Epidermal melanocyte (primary cell): Measurements from ENCODE around the gene OTOGL.
"Not testable (repeated sequence)": the region's sequence is repeated elsewhere in the genome, so short reads cannot be mapped to it uniquely, and the experiment has no call there.

ENCODE experiments used
- DNase-seq: peaks from one replicate; pipeline ENCODE4 v3.0.0; 2011; ENCODE audit warnings: low spot score; ENCODE audit not compliant: insufficient read length

OTOGL gene

DNA sequence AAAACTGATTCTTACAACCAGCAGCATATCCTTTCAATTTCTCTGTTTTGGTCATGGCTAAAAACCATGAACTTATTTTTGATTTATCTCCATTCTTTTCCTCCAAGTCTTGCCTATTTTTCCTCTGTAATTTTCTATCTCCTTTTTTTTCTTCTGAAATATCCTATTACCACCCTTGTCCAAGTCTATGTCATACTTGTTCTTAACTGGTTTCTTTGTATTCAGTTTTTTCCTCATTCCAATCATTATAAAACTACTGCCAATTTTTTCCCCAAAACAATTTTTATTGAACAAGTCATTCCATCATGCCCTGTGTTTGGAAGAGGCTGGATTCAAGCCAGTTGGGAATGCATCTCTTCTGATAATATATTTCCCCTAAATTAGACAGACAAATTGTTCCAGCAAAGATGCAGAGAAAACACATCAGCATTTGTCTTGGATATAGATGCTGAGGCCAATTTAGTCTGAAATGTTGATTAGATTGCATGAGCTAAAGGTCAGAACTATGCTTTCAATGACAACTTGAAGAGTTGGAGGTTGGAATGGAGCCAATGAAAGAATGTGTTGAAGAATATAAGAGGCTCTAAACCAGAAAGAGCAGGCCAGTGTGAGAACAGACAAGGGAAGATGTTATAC lies 30.7 kb downstream of the OTOGL start:
- no peak for DNase-seq

DNA sequence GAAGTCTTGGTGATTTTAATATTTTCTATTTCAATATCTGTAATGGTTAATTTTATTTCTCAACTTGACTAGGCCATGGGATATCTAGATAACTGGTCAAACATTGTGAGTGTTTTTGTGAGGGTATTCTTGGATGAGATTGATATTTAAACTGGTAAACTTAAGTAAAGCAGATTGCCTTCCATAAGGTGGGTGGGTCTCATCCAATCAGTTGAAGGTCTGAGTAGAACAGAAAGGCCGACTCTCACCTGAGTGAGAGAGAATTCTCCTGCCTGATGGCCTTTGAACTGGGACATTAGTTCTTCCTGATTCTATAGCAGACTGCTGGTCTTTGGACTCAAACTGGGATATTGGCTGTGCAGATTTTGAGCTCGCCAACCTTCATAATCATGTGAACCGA lies 36.3 kb downstream of the OTOGL start:
- no peak for DNase-seq

DNA sequence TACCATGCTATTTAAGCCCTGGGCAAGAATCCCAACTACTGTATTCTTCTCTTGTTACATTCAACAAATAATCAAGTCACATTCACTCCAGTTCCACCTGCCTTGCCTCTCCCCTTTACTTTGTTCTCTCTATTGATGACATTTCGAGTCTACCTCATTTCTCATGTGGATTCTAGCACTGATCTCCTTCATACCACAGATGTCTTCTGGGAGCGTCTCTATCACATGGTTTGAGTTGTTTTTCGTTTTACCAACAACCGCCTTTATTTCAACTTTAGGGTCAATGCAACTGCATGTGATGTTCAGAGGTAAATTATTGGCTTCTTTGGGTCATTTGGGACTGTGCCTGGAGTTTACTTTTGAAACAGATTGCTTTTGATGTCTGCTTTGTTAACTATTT lies 40.7 kb downstream of the OTOGL start:
- DNase-seq, result no peak

DNA sequence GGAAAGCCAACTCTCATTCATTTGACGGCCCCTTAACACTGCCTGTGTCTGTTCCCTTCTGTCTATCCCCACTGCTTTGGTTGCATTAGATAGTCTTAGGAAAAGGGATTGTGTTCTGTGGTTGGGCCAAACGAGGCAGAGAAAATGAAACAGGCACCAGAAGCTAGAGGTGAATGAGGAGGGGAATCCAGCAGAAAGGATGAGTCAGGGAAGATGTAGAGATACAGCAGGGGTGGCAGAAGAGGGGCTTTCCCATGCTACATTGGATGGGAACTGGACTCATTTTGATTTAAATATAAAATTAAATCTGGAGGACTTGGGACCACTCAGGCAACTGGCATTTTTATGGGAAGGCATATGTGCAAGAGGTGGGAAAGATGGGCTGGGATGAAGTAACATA lies 43.3 kb downstream of the OTOGL start:
- DNase-seq, result no peak

DNA sequence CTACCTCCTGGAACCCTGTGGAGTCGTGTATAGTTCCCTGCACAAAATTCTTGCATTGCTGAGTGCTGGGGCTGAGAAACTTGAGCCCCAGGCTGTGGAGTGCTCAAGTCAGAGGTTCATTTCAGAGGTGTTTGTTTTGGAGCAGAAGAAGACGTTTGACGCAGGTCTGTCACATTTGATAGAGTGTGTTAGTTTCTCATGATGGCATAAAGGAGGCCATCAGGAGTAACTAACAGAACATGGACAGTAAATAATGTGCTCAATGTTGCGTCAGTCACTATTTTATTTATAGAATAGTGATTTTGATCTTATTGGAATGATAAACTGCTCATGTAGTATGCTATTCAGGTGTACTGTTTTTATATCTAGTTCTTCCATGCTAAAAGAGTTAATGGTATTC lies 44.2 kb downstream of the OTOGL start:
- no peak for DNase-seq

DNA sequence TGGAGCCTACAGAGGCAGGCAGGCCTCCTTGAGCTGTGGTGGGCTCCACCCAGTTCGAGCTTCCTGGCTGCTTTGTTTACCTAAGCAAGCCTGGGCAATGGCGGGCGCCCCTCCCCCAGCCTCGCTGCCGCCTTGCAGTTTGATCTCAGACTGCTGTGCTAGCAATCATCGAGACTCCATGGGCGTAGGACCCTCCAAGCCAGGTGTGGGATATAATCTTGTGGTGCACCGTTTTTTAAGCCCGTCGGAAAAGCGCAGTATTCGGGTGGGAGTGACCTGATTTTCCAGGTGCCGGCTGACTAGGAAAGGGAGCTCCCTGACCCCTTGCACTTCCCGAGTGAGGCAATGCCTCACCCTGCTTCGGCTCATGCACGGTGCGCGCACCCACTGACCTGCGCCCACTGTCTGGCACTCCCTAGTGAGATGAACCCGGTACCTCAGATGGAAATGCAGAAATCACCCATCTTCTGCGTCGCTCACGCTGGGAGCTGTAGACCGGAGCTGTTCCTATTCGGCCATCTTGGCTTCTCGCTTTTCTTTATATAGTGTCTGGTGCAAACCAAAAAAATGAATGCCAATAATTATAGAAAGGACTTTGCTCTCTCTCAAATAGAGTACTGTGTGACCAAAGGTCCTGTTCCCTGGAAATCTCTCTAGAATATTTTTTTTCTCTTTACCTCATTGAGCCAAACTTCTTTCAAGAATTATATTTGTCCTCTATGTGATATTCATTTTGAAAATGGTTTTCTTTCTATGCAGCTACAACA lies 50.4 kb downstream of the OTOGL start:
- not testable (repeated sequence) for DNase-seq

DNA sequence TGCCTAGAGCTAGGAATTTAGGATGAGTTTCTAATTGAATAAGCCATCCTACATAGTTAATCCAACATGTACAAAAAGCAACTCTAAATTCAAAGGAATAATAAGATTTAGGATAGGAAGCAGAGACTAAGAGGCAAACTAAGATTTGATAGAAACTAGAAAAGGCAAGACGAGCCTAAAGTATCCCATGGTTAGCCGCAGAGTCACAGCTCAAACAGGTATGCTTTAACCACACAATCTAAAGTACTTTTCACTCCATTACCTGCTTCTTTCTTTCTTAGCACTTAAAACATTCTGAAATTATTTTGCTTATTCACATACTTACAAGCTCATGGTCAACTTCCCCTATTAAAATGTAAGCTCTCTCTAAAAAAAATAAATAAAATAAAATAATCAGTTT lies 51.8 kb downstream of the OTOGL start:
- DNase-seq, result no peak

DNA sequence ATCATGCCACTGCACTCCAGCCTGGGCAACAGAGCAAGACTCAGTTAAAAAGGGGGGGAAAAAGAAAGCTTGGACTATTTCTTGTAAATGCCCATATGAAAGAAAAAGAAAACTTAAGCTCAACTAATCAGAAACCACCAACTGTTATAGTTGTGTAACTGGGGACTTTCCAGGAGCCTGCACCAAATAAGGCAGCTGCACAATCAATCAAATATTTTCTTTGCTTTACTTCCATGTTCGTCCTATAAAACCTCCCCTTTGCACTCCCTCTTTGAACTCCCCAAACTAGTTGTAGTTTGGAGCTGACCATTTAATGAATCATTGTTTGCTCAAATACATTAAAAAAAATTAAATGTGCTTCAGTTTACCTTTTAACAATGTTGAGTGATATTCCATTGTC lies 54.9 kb downstream of the OTOGL start:
- no peak for DNase-seq

DNA sequence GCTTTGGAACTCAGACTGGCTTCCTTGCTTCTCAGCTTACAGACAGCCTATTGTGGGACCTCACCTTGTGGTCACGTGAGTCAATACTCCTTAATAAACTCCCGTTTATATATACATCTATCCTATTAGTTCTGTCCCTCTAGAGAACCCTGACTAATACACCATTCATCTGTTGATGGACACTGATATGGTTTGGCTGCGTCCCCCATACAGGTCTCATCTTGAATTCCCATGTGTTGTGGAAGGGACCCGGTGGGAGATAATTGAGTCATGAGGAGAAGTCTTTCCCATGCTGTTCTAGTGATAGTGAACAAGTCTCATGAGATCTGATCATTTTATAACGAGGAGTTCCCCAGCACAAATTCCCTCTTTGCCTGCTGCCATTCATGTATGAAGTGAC lies 57.0 kb downstream of the OTOGL start:
- no peak for DNase-seq

DNA sequence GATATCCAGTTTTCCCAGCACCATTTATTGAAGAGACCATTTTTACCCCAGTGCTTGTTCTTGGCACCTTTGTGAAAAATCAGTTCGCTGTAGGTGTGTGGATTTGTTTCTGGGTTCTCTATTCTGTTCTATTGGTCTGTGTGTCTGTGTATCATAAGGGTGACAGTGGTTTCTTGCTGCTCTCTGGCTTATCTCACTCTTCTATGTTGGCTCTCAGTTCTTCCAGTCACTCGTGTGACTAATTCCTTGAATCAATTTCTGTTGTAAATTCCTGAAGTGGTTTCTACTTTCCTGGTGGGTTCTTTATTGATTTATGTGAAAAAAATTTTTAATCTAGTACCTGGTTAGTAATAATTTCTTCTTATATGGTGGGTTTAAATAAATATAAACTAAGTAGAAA lies 58.3 kb downstream of the OTOGL start:
- DNase-seq, result no peak

DNA sequence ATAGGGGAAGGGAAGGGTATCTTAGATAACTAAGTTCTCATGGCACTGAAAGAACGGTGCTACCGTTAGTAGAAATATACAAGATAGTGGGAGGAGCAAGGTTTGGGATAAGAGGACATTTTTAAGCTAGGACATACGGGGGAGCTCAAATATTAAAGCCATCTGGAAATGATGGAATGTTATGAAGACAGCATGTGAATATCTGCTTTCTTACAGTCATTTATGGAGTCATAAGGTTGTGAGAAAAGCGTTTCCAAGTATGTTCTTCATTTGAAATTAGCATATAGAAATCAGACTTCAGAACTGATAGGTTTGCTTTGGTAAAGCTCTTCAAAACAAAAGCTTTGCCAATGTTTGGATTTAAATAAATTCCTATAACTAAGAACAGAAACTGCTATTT lies 62.3 kb downstream of the OTOGL start:
- no peak for DNase-seq

DNA sequence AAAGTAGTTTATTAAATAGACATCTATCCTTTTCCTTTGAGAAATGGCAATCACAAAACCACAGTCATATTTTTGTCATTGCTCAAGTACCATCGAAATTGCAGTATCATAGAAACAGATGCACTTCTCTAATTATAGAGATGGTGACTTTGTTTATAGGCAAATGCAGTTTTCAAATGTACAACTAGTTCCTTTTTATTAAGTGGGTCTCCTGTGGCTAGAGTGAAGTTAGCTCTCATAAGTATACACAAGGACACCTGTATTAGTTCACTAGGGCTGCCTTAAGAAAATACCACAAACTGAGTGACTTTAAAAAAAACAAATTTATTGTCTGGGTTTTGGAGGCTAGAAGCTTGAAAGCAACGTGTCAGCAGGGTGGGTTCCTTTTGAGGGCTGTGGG lies 62.8 kb downstream of the OTOGL start:
- no peak for DNase-seq

DNA sequence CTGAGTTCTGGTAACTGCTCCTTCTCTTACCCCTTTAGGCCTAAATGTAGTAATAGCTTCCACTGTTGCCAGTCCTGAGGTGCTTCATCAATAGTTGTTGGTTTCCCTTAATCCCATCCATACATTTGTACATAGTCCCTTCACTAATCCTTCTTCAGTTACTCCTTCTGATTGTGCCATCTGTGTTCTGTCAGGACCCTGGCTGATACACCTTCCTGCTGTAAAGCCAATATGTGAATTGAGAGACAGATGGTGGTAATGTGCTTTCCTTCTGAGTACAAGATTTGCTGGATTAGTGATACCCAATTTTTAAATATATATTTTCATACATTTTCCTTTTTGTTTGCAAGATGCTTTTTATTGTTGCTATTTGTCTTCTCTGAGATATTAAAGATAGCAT lies 66.4 kb downstream of the OTOGL start:
- no peak for DNase-seq

DNA sequence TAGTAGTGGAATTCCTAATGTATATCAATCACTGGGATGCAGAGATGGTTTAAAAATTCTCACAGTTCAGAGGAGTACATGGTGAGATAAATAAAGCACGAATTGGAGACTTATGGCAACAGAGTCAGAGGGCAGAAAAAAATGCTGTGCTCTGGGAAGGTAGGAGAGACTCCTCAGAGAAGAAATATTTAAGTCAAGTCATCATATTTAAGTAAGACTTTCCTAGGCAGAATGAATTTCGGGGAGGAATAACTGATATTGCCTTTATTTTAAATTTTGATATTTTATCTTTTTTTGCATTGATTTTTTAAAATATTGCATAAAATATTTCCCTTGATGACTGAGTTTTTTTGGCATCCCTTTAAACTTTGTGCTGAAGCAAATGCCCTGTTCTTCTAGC lies 67.4 kb downstream of the OTOGL start:
- DNase-seq, result no peak

DNA sequence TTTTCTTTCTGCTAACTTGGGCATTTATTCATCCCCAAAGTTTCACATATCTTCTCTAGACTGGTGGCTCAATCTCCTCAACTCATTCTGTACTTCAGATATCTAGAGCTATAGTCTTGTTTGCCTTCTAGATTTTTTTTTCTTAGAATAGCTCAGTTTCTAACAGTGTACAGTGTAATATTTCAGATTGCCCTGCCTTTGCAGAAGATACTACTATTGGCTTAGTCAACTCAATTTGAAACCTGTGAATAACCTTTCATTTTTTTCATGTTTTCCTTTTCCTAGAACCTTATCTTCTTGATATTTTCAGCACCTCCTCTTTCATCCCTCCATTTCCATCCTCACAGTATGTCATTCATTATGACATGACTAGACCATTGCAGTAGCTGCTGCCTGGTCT lies 69.6 kb downstream of the OTOGL start:
- DNase-seq, result no peak

DNA sequence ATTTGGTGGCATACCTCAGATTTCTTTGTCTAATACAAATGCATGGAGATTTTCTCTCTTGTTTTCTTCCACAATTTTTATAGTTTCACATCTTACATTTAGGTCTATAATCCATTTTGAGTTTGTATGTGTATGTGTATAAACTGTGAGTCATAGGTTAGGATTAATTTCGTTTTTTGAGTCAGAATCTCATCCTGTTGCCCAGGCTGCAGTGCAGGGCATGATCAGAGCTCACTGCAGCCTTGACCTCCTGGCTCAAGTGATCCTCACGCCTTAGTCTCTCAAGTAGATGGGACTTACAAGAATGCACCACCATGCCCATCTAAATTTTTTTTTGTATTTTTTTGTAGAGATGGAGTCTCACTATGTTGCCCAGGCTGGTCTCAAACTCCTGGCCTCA lies 71.6 kb downstream of the OTOGL start:
- no peak for DNase-seq

DNA sequence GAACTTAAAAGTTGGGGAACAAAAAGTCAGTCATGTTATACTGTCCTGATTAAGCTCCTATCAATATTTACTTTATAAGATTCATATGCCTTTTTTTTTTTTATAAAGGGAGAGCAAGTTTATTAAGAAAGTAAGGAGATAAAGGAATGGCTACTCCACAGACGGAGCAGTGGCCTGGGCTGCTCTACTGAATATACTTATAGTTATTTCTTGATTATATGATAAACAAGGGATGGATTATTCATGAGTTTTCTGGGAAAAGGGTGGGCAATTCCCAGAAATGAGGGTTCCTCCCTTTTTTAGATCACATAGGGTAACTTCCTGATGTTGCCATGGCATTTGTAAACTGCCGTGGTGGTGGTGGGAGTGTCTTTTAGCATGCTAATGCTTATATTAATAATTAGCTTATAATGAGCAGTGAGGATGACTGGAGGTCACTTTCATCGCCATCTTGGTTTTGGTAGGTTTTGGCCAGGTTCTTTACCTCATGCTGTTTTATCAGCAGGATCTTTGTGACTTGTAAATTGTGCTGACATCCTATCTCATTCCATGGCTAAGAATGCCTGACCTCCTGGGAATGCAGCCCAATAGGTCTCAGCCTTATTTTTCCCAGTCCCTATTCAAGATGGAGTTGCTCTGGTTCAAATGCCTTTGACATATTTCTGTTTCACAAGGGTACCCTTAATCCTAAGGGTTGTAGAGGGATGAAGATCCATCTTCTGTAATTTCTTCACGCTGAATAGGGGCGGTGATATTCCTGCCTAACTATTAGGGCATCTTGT lies 73.9 kb downstream of the OTOGL start:
- no peak for DNase-seq

DNA sequence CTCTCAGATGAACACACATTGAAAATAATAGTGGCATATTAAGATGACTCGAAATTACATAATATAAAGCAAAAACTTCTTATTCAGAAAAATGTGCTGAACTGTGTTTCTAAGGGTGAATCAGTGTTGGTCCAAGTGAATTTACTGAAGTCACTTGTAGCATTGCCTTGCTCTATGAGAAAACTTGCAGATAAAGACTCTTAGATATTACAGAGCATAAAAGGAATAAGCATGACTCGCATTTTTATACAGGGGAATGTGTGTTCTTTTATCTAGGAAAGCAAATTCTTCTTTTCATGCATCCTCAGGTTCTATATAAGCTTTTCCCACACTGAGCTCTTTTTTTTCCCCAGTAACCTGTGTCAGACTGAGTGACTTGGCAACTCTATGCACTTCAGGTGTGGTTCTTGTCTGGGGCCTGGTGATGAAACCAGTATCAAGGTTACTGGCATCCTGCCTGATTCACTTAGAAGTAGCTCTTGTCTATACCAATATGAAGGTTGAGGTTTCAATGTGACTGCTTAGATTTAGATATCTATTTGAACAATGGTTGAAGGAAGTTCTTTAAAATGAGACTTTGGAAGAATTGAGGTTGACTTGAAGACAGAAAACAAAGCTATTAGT lies 76.1 kb downstream of the OTOGL start:
- DNase-seq, result no peak

DNA sequence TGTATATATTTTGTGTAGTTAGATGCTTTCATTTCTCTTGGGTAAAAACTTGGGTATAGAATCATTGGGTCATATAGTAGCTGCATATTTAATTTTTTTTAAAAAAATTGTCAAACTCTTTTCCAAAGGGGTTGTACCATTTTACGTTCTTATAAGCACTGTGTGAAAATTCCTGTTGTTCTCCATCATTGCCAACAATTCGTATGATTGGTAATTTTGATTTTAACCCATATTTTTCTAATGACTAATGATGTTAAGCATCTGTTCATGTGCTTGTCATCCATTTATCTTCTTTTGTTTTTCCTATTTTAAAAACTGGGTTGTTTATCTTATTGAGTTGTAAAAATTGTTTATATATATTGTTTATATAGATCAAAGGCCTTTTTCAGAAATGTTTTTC lies 77.4 kb downstream of the OTOGL start:
- no peak for DNase-seq

DNA sequence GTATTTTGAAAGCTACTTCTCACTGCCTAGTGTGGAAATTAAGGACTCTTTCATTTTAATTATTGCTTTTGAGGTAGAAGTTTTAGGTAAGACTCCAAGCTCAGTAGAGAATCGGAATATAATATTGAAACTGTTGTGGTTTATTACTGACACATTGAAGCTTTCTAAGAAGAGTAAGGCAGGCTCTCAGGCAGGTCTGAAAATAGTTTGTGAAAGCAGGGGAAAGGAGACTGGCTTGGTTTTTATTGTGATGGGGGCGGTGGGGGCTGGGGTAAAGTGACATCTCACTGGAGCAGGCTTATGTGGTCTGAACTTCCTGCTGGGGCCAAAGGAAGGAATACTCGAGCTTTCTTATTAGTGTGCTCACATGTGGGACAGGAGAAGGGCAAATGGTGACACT lies 79.5 kb downstream of the OTOGL start:
- no peak for DNase-seq

DNA sequence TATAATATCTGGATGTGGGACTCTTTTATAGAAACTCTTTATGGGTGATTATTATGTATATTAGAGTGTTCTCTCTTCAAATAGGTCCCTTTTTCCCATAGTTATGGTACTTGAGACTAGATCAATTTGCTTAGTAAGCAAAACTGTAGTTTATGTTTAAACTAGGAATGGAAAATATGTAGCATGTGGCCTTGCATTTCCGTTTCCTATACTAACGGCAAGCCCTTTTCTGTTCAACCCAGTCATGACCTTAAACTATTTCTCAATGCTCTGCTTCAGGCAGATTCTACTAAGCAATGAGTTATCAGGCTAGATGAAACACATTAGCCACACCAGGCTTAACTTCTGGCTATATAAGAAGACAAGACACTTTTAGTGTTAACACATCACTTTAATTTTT lies 84.6 kb downstream of the OTOGL start:
- no peak for DNase-seq

DNA sequence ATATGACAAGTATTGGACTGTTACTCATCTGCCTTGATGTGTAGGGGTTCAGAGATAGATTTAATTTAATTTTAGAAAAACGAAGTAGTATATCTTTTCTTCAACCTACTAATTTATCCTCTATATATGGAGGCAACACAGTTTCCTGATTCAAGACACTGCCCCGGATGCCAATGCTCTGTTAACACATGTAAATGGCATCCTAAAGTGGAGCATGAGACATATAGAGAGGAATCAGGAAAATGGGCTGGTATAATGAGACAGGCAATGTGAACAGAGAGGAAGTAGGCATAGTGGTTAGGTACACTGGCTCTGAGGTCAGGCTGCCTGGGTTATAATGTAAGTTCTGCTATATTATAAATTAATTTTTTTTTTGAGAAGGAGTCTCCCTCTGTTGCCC lies 85.6 kb downstream of the OTOGL start:
- DNase-seq, result no peak
